ENCODE data around the gene KISS1R.

GRCh38 chr19:926323-926588 lies 9.1 kb downstream of the KISS1R start:
- TF ChIP-seq CTCF (IDR thresholded peaks at IDR 0.05) (no peak), EP300 (IDR thresholded peaks at IDR 0.05) (no peak)

Measured in suprapubic skin (tissue), 3 donors.